ENCODE measurements around the gene EMC8.

The EMC8 gene

DNA sequence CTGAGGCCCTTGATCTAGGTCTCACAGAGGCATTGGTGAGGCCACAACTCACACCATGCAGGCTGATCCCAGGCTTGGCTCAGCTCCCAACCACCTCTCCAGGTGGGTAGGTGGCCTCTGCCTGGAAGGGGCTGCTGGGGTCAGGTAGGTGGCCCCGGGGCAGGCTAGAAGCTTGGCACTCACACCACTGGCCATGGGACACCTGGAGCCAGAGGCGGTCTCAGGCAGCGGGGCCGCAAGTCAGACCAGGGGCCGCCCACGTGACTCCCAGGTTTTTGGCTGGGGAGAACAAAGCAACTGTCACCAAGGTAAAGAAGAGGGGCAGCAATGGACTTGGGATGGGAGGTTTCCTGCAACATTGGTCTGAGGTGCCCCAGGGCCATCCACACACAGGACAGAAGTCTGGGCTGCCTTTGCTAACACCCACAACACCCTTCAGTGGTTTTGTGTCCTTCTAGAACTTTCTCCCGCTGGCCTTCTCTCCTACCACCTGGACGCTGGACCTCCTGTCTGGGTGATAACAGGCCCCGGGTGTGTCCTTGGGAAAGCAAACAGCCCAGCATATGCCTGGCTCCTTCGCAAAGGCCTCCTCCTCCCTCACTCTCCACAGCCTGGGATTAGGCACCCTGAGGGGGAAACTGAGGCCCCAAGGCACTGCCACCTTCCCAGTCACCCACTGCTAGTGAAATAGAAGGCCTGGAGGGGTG lies 64.9 kb downstream of the EMC8 start:
- in situ Hi-C loops (cut with MboI; ENCODE audit: low sequenced_read_pairs): no loop called here

GRCh38 chr16:85733839-85734170 lies 65.5 kb downstream of the EMC8 start:
- in situ Hi-C loops (cut with MboI; ENCODE audit: low sequenced_read_pairs): no loop called here

DNA sequence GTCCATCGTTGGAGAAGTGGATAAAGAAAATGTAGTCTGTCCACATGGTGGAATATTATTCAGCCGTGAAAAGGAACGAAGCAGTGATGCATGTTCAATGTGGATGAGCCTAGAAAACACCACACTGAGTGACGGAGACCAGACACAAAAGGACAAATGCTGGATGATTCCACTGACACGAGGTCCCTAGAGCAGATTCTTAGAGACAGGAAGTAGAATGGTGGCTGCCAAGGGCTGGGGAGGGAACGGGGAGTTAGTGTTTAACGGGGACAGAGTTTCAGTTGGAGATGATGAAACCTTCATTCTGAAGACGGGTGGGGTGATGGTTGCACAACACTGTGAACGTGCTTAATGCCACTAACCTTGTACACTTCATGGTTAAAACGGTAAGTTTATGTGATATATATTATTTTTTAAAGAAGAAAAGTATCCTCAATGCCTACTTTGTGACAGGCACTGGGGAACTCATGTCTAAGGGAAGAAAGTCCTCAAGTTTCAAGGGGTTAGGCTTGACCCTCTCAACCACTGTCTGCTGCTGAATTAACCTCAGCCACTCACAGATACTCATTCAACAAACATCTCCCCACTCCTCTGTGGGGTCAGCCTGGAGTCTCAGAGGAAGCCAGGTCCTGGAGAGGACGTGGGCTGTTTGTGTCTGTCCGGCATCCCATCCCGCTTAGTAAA lies 66.0 kb downstream of the EMC8 start:
- in situ Hi-C loops (cut with MboI; ENCODE audit: low sequenced_read_pairs): no loop called here

GRCh38 chr16:85731179-85731578 lies 68.2 kb downstream of the EMC8 start:
- in situ Hi-C loops (cut with MboI; ENCODE audit: low sequenced_read_pairs): no loop called here

DNA sequence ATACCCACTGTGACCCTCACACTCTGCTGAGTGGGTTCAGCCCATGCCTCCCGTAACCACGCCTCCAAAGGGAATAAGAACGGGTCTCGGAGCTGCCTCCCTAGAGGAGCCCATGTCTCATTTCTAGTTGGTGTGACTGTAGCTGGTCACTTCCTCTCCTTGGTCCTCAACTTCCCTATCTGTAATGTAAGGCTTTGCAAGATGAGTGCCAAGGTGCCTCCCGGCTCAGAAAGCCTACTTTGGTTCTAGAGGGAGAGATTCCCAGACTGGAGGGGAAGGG lies 69.2 kb downstream of the EMC8 start:
- in situ Hi-C loops (cut with MboI; ENCODE audit: low sequenced_read_pairs): no loop called here

DNA sequence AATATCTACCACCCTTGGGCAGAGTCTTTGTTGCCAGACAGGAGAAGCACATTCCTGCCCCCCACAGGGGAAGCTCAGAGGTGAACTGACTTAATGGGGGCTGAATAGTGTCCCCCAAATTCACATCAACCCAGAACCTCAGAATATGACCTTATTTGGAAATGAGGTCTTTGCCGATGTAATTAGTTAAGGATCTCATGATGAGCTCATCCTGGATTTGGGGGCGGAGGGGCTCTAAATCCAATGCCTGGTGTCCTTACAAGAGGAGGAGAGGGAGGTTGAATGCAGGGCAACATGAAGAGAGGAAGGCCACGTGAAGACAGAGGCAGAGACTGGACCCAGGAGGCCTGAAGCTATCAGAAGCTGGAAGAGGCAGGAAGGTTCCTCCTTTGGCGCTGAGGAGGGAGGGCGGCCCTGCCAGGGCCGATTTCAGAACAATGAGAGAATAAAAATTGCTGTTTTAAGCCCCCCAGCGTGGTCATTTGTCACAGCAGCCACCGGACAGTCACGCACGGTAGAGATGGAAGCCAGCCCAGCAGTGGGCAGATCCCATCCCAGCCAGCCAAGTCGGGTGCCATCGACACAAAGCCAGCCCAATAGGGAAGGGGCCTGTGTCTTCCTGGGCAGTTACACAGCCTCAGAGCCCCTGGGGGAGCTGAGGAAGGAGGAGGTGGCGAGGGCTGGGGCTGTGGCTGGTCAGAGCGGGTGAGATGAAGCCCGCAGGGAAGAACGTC lies 69.7 kb downstream of the EMC8 start:
- in situ Hi-C loops (cut with MboI; ENCODE audit: low sequenced_read_pairs): no loop called here

GRCh38 chr16:85728879-85729278 lies 70.5 kb downstream of the EMC8 start:
- in situ Hi-C loops (cut with MboI; ENCODE audit: low sequenced_read_pairs): no loop called here
